DND-41 (cell line): Measurements from ENCODE around the gene NCAN.

ENCODE experiments used
- ATAC-seq: fragments of 200-7000 bp; cut with Tn5 transposase; 3 replicates; pipeline ENCODE4 v1.9.1; 2021; ENCODE audit warnings: low read depth; ENCODE audit not compliant: insufficient read depth
- DNase-seq: peaks from one replicate; pipeline ENCODE4 v3.0.0-alpha.2; 2020
- H2AFZ ChIP-seq: 2 replicates; pipeline ENCODE4 v1.6.0; 2012; ENCODE audit warnings: low read depth, low read length
- H3K27ac ChIP-seq: 2 replicates; pipeline ENCODE4 v1.5.1; 2012; ENCODE audit warnings: low read length, inconsistent platforms
- H3K27me3 ChIP-seq: fragments of 200-600 bp; sonication (generic); 2 replicates; pipeline ENCODE4 v1.6.0; 2012; ENCODE audit warnings: low read length, mild to moderate bottlenecking, inconsistent platforms; ENCODE audit not compliant: insufficient read depth, poor library complexity
- H3K36me3 ChIP-seq: 2 replicates; pipeline ENCODE4 v1.5.1; 2012; ENCODE audit warnings: low read length, inconsistent platforms; ENCODE audit not compliant: insufficient read depth
- H3K4me1 ChIP-seq: 2 replicates; pipeline ENCODE4 v1.5.1; 2012; ENCODE audit warnings: mild to moderate bottlenecking, low read length; ENCODE audit not compliant: insufficient read depth
- H3K4me2 ChIP-seq: 2 replicates; pipeline ENCODE4 v1.6.0; 2012; ENCODE audit warnings: mild to moderate bottlenecking, moderate library complexity, low read length, inconsistent platforms; ENCODE audit not compliant: insufficient read depth
- H3K4me3 ChIP-seq, 2 experiments: fragments of 200-600 bp in 1 of 2; shearing (Covaris generic) in 1 of 2; 2 replicates each; pipeline ENCODE4 v1.5.1; 2012 to 2016; ENCODE audit warnings: inconsistent platforms in 2 of 2, low read length in 2 of 2, mild to moderate bottlenecking in 2 of 2, low read depth in 1 of 2, moderate library complexity in 1 of 2
- H3K79me2 ChIP-seq: 2 replicates; pipeline ENCODE4 v1.6.0; 2012; ENCODE audit warnings: low read length, inconsistent platforms; ENCODE audit not compliant: insufficient read depth
- H3K9ac ChIP-seq: 2 replicates; pipeline ENCODE4 v1.6.0; 2012; ENCODE audit warnings: low read depth, mild to moderate bottlenecking, inconsistent platforms, low read length, moderate library complexity
- H3K9me3 ChIP-seq: 2 replicates; pipeline ENCODE4 v1.5.1; 2012; ENCODE audit warnings: low read length, moderate library complexity, mild to moderate bottlenecking, inconsistent platforms; ENCODE audit not compliant: insufficient read depth, severe bottlenecking
- H4K20me1 ChIP-seq: 2 replicates; pipeline ENCODE4 v1.6.0; 2012; ENCODE audit warnings: low read length; ENCODE audit not compliant: insufficient read depth
- EZH2 ChIP-seq: IDR thresholded peaks from 3 replicates; pipeline ENCODE4 v1.6.1; 2012; ENCODE audit warnings: borderline replicate concordance, low read depth, mild to moderate bottlenecking, moderate library complexity, low read length, inconsistent platforms; ENCODE audit not compliant: severe bottlenecking
- TF ChIP-seq, protein P1 (sequence below): IDR thresholded peaks from 2 replicates; pipeline ENCODE4 v1.5.1; 2012; ENCODE audit warnings: borderline replicate concordance, low read length, moderate library complexity, mild to moderate bottlenecking; ENCODE audit not compliant: poor library complexity, severe bottlenecking; ENCODE audit errors: extremely low read depth

The NCAN gene

DNA sequence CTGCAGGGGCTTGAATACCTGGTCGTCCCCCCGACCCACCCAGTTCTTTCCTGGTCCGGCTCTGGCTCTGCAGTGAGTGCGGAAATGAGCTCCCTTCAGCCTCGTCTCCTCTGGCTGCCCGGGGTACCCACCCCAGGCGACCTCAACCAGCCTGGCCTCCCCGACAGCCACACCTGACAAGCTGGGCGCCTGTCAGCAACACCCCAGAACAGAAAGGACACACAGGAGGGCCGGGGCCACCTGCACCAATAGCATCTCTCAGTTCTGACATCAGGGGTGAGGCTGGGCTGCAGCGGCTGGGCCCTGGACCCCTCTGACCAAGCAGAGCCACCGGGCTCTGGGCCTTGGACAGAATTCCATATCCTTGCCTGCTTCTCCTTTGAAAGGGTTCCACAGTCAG, 88.9 kb downstream of the NCAN start:
- no peaks in the 10 kb centered on the region for H3K79me2 ChIP-seq
- H3K4me2 ChIP-seq = no peak overlapping the region
- no peaks in the 10 kb centered on the region for H3K27me3 ChIP-seq
- TF ChIP-seq, protein P1, sequence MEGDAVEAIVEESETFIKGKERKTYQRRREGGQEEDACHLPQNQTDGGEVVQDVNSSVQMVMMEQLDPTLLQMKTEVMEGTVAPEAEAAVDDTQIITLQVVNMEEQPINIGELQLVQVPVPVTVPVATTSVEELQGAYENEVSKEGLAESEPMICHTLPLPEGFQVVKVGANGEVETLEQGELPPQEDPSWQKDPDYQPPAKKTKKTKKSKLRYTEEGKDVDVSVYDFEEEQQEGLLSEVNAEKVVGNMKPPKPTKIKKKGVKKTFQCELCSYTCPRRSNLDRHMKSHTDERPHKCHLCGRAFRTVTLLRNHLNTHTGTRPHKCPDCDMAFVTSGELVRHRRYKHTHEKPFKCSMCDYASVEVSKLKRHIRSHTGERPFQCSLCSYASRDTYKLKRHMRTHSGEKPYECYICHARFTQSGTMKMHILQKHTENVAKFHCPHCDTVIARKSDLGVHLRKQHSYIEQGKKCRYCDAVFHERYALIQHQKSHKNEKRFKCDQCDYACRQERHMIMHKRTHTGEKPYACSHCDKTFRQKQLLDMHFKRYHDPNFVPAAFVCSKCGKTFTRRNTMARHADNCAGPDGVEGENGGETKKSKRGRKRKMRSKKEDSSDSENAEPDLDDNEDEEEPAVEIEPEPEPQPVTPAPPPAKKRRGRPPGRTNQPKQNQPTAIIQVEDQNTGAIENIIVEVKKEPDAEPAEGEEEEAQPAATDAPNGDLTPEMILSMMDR = no peak
- no peak for TF ChIP-seq EZH2
- H4K20me1 ChIP-seq = 0 out of 2 replicates have a peak, but pooled peaks cover 5% of the 10 kb centered on the region
- H3K27ac ChIP-seq = no peak overlapping the region
- H3K9me3 ChIP-seq = no peaks in the 10 kb centered on the region
- H3K4me3 ChIP-seq = no peak overlapping the region
- DNase-seq = no peak
- no peak overlapping the region for H3K9ac ChIP-seq
- H2AFZ ChIP-seq = no peak overlapping the region
- H3K36me3 ChIP-seq = peaks cover 69% of the 10 kb centered on the region
- no peaks in the 10 kb centered on the region for H3K4me1 ChIP-seq
- ATAC-seq = no peak
